ENCODE measurements around the gene SH3BP4. TPM values are rescaled to one million over a fixed set of nuclear protein-coding genes. Genes with fewer than 3 reads are reported as not detected.

The SH3BP4 gene
- total RNA-seq, 1 donor from 2014 or later, result 67.6 TPM

- DNase-seq (ENCODE audit: low read depth), result peak; percentile 99
- peak; percentile 32 for TF ChIP-seq CTCF (conservative IDR thresholded peaks at IDR 0.05; ENCODE audit: low read depth, low read length)
- peak overlapping the region; percentile 27 for H3K4me3 ChIP-seq (ENCODE audit: low read depth, low read length)
Observed at GRCh38 chr2:234981197-234982095, 29.6 kb downstream of the SH3BP4 start.

- H3K4me3 ChIP-seq (ENCODE audit: low read depth, low read length), result peak overlapping the region; percentile 27
- no peak for DNase-seq (ENCODE audit: low read depth)
- no peak for TF ChIP-seq CTCF (conservative IDR thresholded peaks at IDR 0.05; ENCODE audit: low read depth, low read length)
Observed at GRCh38 chr2:234982096-234982834, 30.4 kb downstream of the SH3BP4 start.

GRCh38 chr2:234983011-234983726 is 31.4 kb downstream of the SH3BP4 start:
- no peak for DNase-seq (ENCODE audit: low read depth)
- TF ChIP-seq CTCF (conservative IDR thresholded peaks at IDR 0.05; ENCODE audit: low read depth, low read length), result no peak

GRCh38 chr2:234985608-234986245 is 33.9 kb downstream of the SH3BP4 start:
- no peak for TF ChIP-seq CTCF (conservative IDR thresholded peaks at IDR 0.05; ENCODE audit: low read depth, low read length)
- H3K4me3 ChIP-seq (ENCODE audit: low read depth, low read length), result no peak overlapping the region
- DNase-seq (ENCODE audit: low read depth), result no peak

More at GRCh38 chr2:234983011-234983726, 31.4 kb downstream of the SH3BP4 start:
- H3K4me3 ChIP-seq (ENCODE audit: low read depth, low read length), result no peak overlapping the region

GRCh38 chr2:234986390-234986789 is 34.6 kb downstream of the SH3BP4 start:
- no peak for TF ChIP-seq CTCF (conservative IDR thresholded peaks at IDR 0.05; ENCODE audit: low read depth, low read length)
- DNase-seq (ENCODE audit: low read depth), result no peak
- H3K4me3 ChIP-seq (ENCODE audit: low read depth, low read length), result no peak overlapping the region

Measured in epithelial cell of proximal tubule (primary cell).